ENCODE measurements around the gene DESI1. TPM values are rescaled to one million over a fixed set of nuclear protein-coding genes. Genes with fewer than 3 reads are reported as not detected.

Gene DESI1
- total and polyA plus RNA-seq, 2 of the 13 experiments (the other 11 are each of a cell fraction or from before 2014, with no cell fraction given) = 21.6 to 29.2 TPM

GRCh38 chr22:41621099-41621910 is 462 bp upstream of the DESI1 start, which contains the start of gene XRCC6 (continued):
- TF ChIP-seq ZNF513 (CRISPR knock-in tag; conservative IDR thresholded peaks at IDR 0.05) = no peak
- no peak; the same call in 1 of the 2 replicates for TF ChIP-seq ZNF350 (CRISPR knock-in tag; IDR thresholded peaks at IDR 0.05; ENCODE audit: borderline replicate concordance, low read depth)
- 0 out of 2 replicates have a peak, but pooled peaks have one; percentile 49 for TF ChIP-seq ZNF276 (CRISPR knock-in tag; IDR thresholded peaks at IDR 0.05; ENCODE audit: low read depth)
- TF ChIP-seq ZNF747 (CRISPR knock-in tag; IDR thresholded peaks at IDR 0.05; ENCODE audit: borderline replicate concordance) = peak; percentile 51; the same call in 1 of the 2 replicates
- TF ChIP-seq ZMYM2 (CRISPR knock-in tag; IDR thresholded peaks at IDR 0.05) = no peak
- no peak for TF ChIP-seq ZBED4 (CRISPR knock-in tag; IDR thresholded peaks at IDR 0.05; ENCODE audit: borderline replicate concordance)
- no peak for TF ChIP-seq ZNF331 (CRISPR knock-in tag; IDR thresholded peaks at IDR 0.05)
- TF ChIP-seq HNRNPH1 (optimal IDR thresholded peaks at IDR 0.05; ENCODE audit: low read depth, low read length) = no peak
- TF ChIP-seq ZNF430 (CRISPR knock-in tag; IDR thresholded peaks at IDR 0.05) = peak; percentile 52; the same call in 1 of the 2 replicates
- no peak for TF ChIP-seq CEBPB (IDR thresholded peaks at IDR 0.05; ENCODE audit: borderline replicate concordance, low read depth, low read length)
- TF ChIP-seq TMF1 (CRISPR knock-in tag; IDR thresholded peaks at IDR 0.05; ENCODE audit: low read depth) = peak; percentile 70
- TF ChIP-seq THAP9 (CRISPR knock-in tag; IDR thresholded peaks at IDR 0.05; ENCODE audit: borderline replicate concordance) = peak; percentile 81; the same call in 1 of the 2 replicates
- peak; percentile 58 for TF ChIP-seq ATF7 (IDR thresholded peaks at IDR 0.05)
- no peak for TF ChIP-seq ATF7 (CRISPR knock-in tag; IDR thresholded peaks at IDR 0.05)
- peak; percentile 66 for TF ChIP-seq KAT8 (CRISPR knock-in tag; IDR thresholded peaks at IDR 0.05)
- TF ChIP-seq ZNF180 (CRISPR knock-in tag; IDR thresholded peaks at IDR 0.05; ENCODE audit: borderline replicate concordance, low read depth) = no peak
- TF ChIP-seq MIER3 (CRISPR knock-in tag; IDR thresholded peaks at IDR 0.05; ENCODE audit: borderline replicate concordance) = no peak; the same call in none of the 2 replicates
- peak; percentile 35; the same call in 1 of the 2 replicates for TF ChIP-seq RFXAP (CRISPR knock-in tag; IDR thresholded peaks at IDR 0.05; ENCODE audit: borderline replicate concordance)
- peak; percentile 68 for TF ChIP-seq TEAD3 (CRISPR knock-in tag; optimal IDR thresholded peaks at IDR 0.05; ENCODE audit: borderline replicate concordance)

Data from HepG2 (cell line).